Panc1 (cell line): ENCODE measurements around the gene GRPEL2. TPM values are rescaled to one million over a fixed set of nuclear protein-coding genes. Genes with fewer than 3 reads are reported as not detected.

Experiments
- ATAC-seq: fragments of 200-7000 bp; cut with Tn5 transposase; 2 replicates; pipeline ENCODE4 v1.9.1; 2020; ENCODE audit warnings: mild to moderate bottlenecking, moderate library complexity
- BruUV-seq: library from RNA; stranded (reverse); fragments of 400-500 nt; replicated peaks from 2 replicates; lab custom pipeline; 2021; lab: Mats Ljungman, UMichigan
- CTCF ChIA-PET: fragments of 300-600 bp; sonication (Branson Sonifier 250); formaldehyde crosslinking; loops from one replicate; lab custom pipeline; 2022; ENCODE audit warnings: antibody characterized with exemption; lab: Charles Lee
- POLR2A ChIA-PET: fragments of 300-600 bp; sonication (Branson Sonifier 250); formaldehyde crosslinking; loops from one replicate; lab custom pipeline; 2022; ENCODE audit warnings: antibody characterized with exemption; lab: Charles Lee
- DNase-seq: peaks from one replicate; pipeline ENCODE4 v3.0.0-alpha.2; 2010; ENCODE audit warnings: low read depth, low spot score
- H3K27ac ChIP-seq: 2 replicates; pipeline ENCODE4 v1.5.1; 2011; ENCODE audit warnings: mild to moderate bottlenecking, low read length, inconsistent platforms
- H3K27me3 ChIP-seq: fragments of 200-500 bp; sonication (Bioruptor generic); 2 replicates; pipeline ENCODE4 v1.6.0; 2014; ENCODE audit warnings: low read length, inconsistent platforms; ENCODE audit not compliant: control insufficient read depth, insufficient read depth
- H3K36me3 ChIP-seq: fragments of 200-500 bp; sonication (Bioruptor generic); 2 replicates; pipeline ENCODE4 v1.5.1; 2014; ENCODE audit warnings: inconsistent platforms, mild to moderate bottlenecking, low read length, moderate library complexity; ENCODE audit not compliant: control insufficient read depth, insufficient read depth
- H3K4me1 ChIP-seq: 2 replicates; pipeline ENCODE4 v1.5.1; 2011; ENCODE audit warnings: inconsistent platforms, mild to moderate bottlenecking, low read length, moderate library complexity; ENCODE audit not compliant: control insufficient read depth, insufficient read depth
- H3K4me3 ChIP-seq, 2 experiments: 2 replicates each; pipeline ENCODE4 v1.5.1; 2011 to 2012; ENCODE audit warnings: low read depth in 2 of 2, low read length in 2 of 2, mild to moderate bottlenecking in 2 of 2, inconsistent platforms in 1 of 2, moderate library complexity in 1 of 2
- H3K9me3 ChIP-seq: fragments of 200-500 bp; sonication (Bioruptor generic); 2 replicates; pipeline ENCODE4 v1.5.1; 2014; ENCODE audit warnings: low read depth, mild to moderate bottlenecking, inconsistent platforms, low read length, moderate library complexity; ENCODE audit not compliant: control insufficient read depth, insufficient read depth
- CTCF ChIP-seq: fragments of 450-650 bp; IDR thresholded peaks from 2 replicates; pipeline ENCODE4 v1.5.1; 2017; ENCODE audit warnings: mild to moderate bottlenecking
- POLR2AphosphoS5 ChIP-seq: IDR thresholded peaks from 2 replicates; pipeline ENCODE4 v1.6.1; 2012; ENCODE audit warnings: mild to moderate bottlenecking, low read depth, low read length, moderate library complexity
- REST ChIP-seq, 2 experiments: IDR thresholded peaks; 2 replicates each; pipeline ENCODE4 v1.6.1; 2011 to 2012; ENCODE audit warnings: low read depth in 2 of 2, control low read depth in 1 of 2, low read length in 1 of 2, mild to moderate bottlenecking in 1 of 2, moderate library complexity in 1 of 2; ENCODE audit not compliant: insufficient read depth in 1 of 2
- SIN3A ChIP-seq: IDR thresholded peaks from 2 replicates; pipeline ENCODE4 v1.6.1; 2012; ENCODE audit warnings: low read depth, mild to moderate bottlenecking, low read length, moderate library complexity, borderline replicate concordance; ENCODE audit not compliant: insufficient read depth
- TCF7L2 ChIP-seq: IDR thresholded peaks from 2 replicates; pipeline ENCODE4 v1.6.1; 2011; ENCODE audit warnings: mild to moderate bottlenecking, low read depth, low read length, inconsistent platforms
- in situ Hi-C: cut with HindIII; loops from 2 replicates; pipeline ENCODE4 v1.10.0; 2016; ENCODE audit warnings: low sequenced_read_pairs, low pct_unique_long_range_greater_than_20kb
- intact Hi-C: fragments of 100-400 bp; cut with micrococcal nuclease; formaldehyde crosslinking; loops from one replicate; pipeline ENCODE4 v1.10.0; 2022; ENCODE audit not compliant: unreplicated experiment
- total RNA-seq: library from RNA; stranded (reverse); gene quantifications from one replicate; pipeline ENCODE4 v1.2.1, GENCODE V29; 2021; ENCODE audit not compliant: unreplicated experiment

Gene GRPEL2
- total RNA-seq, 1 experiment from 2014 or later: 30.1 TPM

GRCh38 chr5:149320791-149321330 lies 24.4 kb upstream of the GRPEL2 start:
- Histone ChIP-seq H3K4me3 (no peak overlapping the region), H3K36me3 (no peaks in the 10 kb centered on the region), H3K27me3 (no peaks in the 10 kb centered on the region), H3K9me3 (no peaks in the 10 kb centered on the region), H3K4me1 (no peaks in the 10 kb centered on the region), H3K27ac (no peak overlapping the region)
- TF ChIP-seq CTCF: no peak
- no peak for TF ChIP-seq POLR2AphosphoS5
- ATAC-seq (no peak), DNase-seq (no peak)
- BruUV-seq: no TSS peak
- ChIA-PET POLR2A (no interaction called here), CTCF (no interaction called here)
- in situ Hi-C loops: no loop called here
- intact Hi-C loops: no loop called here

- Histone ChIP-seq H3K9me3 (no peaks in the 10 kb centered on the region), H3K27me3 (no peaks in the 10 kb centered on the region), H3K4me1 (no peaks in the 10 kb centered on the region), H3K36me3 (no peaks in the 10 kb centered on the region), H3K4me3 (no peak overlapping the region), H3K27ac (no peak overlapping the region)
- no peak for DNase-seq
- ATAC-seq: no peak
- CTCF ChIA-PET: no interaction called here
- POLR2A ChIA-PET: no interaction called here
- TF ChIP-seq SIN3A: no peak
- TF ChIP-seq TCF7L2: no peak
- TF ChIP-seq REST (IDR thresholded peaks at IDR 0.05; ENCODE audit: insufficient read depth in 1 of 2, low read depth in 2 of 2, low read length in 1 of 2): no peak
- no peak for TF ChIP-seq CTCF
- TF ChIP-seq POLR2AphosphoS5: no peak
- BruUV-seq: no TSS peak
- in situ Hi-C loops: no loop called here
- intact Hi-C loops: no loop called here
Observed at GRCh38 chr5:149322518-149322917, 22.8 kb upstream of the GRPEL2 start.
